ENCODE data around the gene TLR9. TPM values are rescaled to one million over a fixed set of nuclear protein-coding genes. Genes with fewer than 3 reads are reported as not detected.
A peak's percentile ranks its signal among the peaks of the same experiment; 100 is the strongest.

Gene TLR9
- total RNA-seq, 1 experiment from 2014 or later: not detected

- Histone ChIP-seq H3K4ac (ENCODE audit: low read depth, low read length) (no peak overlapping the region), H2BK5ac (ENCODE audit: insufficient read length, low read length) (no peak overlapping the region), H3K4me1 (ENCODE audit: insufficient read depth, low read length) (peaks cover 15% of the 10 kb centered on the region), H3K9ac (ENCODE audit: extremely low read depth, insufficient read length, low read length) (no peak overlapping the region), H2AFZ (ENCODE audit: low read length) (no peak overlapping the region), H2AK5ac (ENCODE audit: insufficient read length, low read length) (no peak overlapping the region), H2BK120ac (ENCODE audit: low read depth, low read length, poor library complexity, severe bottlenecking) (no peak overlapping the region), H4K5ac (ENCODE audit: insufficient read length, low read depth, low read length) (no peak overlapping the region), H3K14ac (ENCODE audit: insufficient read depth, low read length) (no peak overlapping the region), H4K91ac (ENCODE audit: insufficient read length, low read depth, low read length) (no peak overlapping the region), H2BK20ac (ENCODE audit: low read depth, low read length, poor library complexity, severe bottlenecking) (no peak overlapping the region), H3K23ac (ENCODE audit: insufficient read length, low read depth, low read length) (no peak overlapping the region), H4K20me1 (ENCODE audit: control insufficient read depth, insufficient read depth, insufficient read length) (no peaks in the 10 kb centered on the region), H4K8ac (replicated peaks; ENCODE audit: insufficient read length, low read depth, low read length) (no peak overlapping the region), H3K27ac (ENCODE audit: insufficient read length, low read depth, low read length) (no peak overlapping the region), H3K27me3 (ENCODE audit: insufficient read depth, low read length) (peaks cover 9% of the 10 kb centered on the region; the same call in 1 of the 2 replicates), H2BK12ac (ENCODE audit: insufficient read length, low read depth, low read length) (no peak overlapping the region), H3K4me2 (ENCODE audit: insufficient read depth, insufficient read length, low read length) (no peak overlapping the region), H3T11ph (ENCODE audit: low read length) (no peak overlapping the region), H3K18ac (ENCODE audit: insufficient read length, low read depth, low read length) (no peak overlapping the region), H3K56ac (ENCODE audit: insufficient read length, low read depth, low read length) (no peak overlapping the region), H3K79me1 (ENCODE audit: insufficient read depth, low read depth, low read length, poor library complexity, severe bottlenecking) (no peaks in the 10 kb centered on the region), H3K9me3 (ENCODE audit: control insufficient read depth, low read depth, low read length) (no peaks in the 10 kb centered on the region), H3K23me2 (ENCODE audit: insufficient read length, low read depth, low read length, poor library complexity, severe bottlenecking) (peaks cover 9% of the 10 kb centered on the region), H3K79me2 (ENCODE audit: insufficient read depth, low read length) (peaks cover 5% of the 10 kb centered on the region; the same call in 1 of the 2 replicates), H2BK15ac (ENCODE audit: low read depth, low read length) (no peak overlapping the region)
- peaks cover 0 to 5% of the 10 kb centered on the region in 2 experiments; a peak in 2 of 5 replicates for H3K9me3 Mint-ChIP-seq
- peak; percentile 61 for DNase-seq
- peak overlapping the region in 2 of 3 experiments; percentile 39 to 96; a peak in 5 of 7 replicates for H3K27ac Mint-ChIP-seq
- peaks cover 0 to 12% (median 10%) of the 10 kb centered on the region in 3 experiments; a peak in 4 of 7 replicates for H3K36me3 Mint-ChIP-seq (ENCODE audit: insufficient read depth in 1 of 3, low read depth in 3 of 3)
- TF ChIP-seq CTCF (conservative IDR thresholded peaks at IDR 0.05): no peak
- H3K27me3 Mint-ChIP-seq (ENCODE audit: low read depth): peaks cover 27% of the 10 kb centered on the region
- H3K4me3 Mint-ChIP-seq: peak overlapping the region; percentile 91 to 95
- peaks cover 39 to 48% of the 10 kb centered on the region in 2 experiments for H3K4me1 Mint-ChIP-seq
- WGBS (ENCODE audit: extremely low coverage, insufficient read length, low lambda C conversion rate): no CpG with 5 or more reads among the region's 1 CpG
Measured at GRCh38 chr3:52240059-52240885, 14.8 kb upstream of the TLR9 start.
